Naive thymus-derived CD8-positive, alpha-beta T cell (primary cell): ENCODE results near the gene CNST. TPM values are rescaled to one million over a fixed set of nuclear protein-coding genes. Genes with fewer than 3 reads are reported as not detected.
"Not testable (repeated sequence)": the region's sequence is repeated elsewhere in the genome, so short reads cannot be mapped to it uniquely, and the experiment has no call there.

Experiments used
- ATAC-seq, 2 donors: fragments of 150-1000 bp; cut with Tn5 transposase in 1 of 2; sonication (Bioruptor Pico), chemical (Tn5 transposase) in 1 of 2; 1 replicate in 1 of 2; 2 replicates in 1 of 2; pipeline ENCODE4 v1.10.0; 2021; ENCODE audit warnings: mild to moderate bottlenecking in 2 of 2, moderate library complexity in 2 of 2
- POLR2A ChIA-PET: fragments of 350-600 bp; sonication (Branson Sonifier 250); formaldehyde crosslinking; loops from one replicate; lab custom pipeline; 2021; ENCODE audit warnings: antibody characterized with exemption; lab: Charles Lee
- DNase-seq, 10 donors: peaks; one replicate each; pipeline versions ENCODE4 v3.0.0 to v3.0.0-alpha.2; 2020 to 2022
- H3K27ac Mint-ChIP-seq, 10 donors: one replicate each; pipeline ENCODE4 v1.8.0; 2020 to 2022; ENCODE audit warnings: mild to moderate bottlenecking in 10 of 10, mixed read lengths in 10 of 10, moderate library complexity in 4 of 10, inconsistent platforms in 1 of 10
- H3K27me3 Mint-ChIP-seq, 5 donors: one replicate each; pipeline ENCODE4 v1.8.0; 2021 to 2022; ENCODE audit warnings: mixed read lengths in 5 of 5
- H3K36me3 Mint-ChIP-seq, 3 donors: one replicate each; pipeline ENCODE4 v1.8.0; 2020 to 2022; ENCODE audit warnings: mixed read lengths in 3 of 3, mild to moderate bottlenecking in 2 of 3, inconsistent platforms in 1 of 3
- H3K4me1 Mint-ChIP-seq, 4 donors: one replicate each; pipeline ENCODE4 v1.8.0; 2021 to 2022; ENCODE audit warnings: mixed read lengths in 4 of 4
- H3K4me3 Mint-ChIP-seq, 10 donors: one replicate each; pipeline ENCODE4 v1.8.0; 2020 to 2022; ENCODE audit warnings: mild to moderate bottlenecking in 10 of 10, mixed read lengths in 10 of 10, moderate library complexity in 6 of 10, inconsistent platforms in 1 of 10
- H3K9me3 Mint-ChIP-seq, 9 donors: one replicate each; pipeline ENCODE4 v1.8.0; 2020 to 2022; ENCODE audit warnings: mixed read lengths in 9 of 9, mild to moderate bottlenecking in 3 of 9, inconsistent platforms in 1 of 9, moderate library complexity in 1 of 9
- polyA plus RNA-seq, 3 donors: library from polyadenylated mRNA; unstranded; fragments of 300-500 nt; fragmentation: Illumina TruSeq; gene quantifications; one replicate each; pipeline ENCODE4 v1.2.3, GENCODE V29; 2021
- total RNA-seq, 8 experiments: library from RNA in 2 of 8; stranded (reverse) in 2 of 8; gene quantifications; one replicate each; pipeline ENCODE4 v1.2.3 and lab custom pipeline; 2021 to 2026

The CNST gene
- total and polyA plus RNA-seq, 5 experiments from 2014 or later = 32.0 to 88.6 (median 48.3) TPM

- Mint-ChIP-seq H3K4me1 (peaks cover 3 to 9% (median 5%) of the 10 kb centered on the region in 4 donors), H3K27ac (no peak overlapping the region), H3K27me3 (peaks cover 1 to 14% (median 6%) of the 10 kb centered on the region in 5 donors), H3K36me3 (peaks cover 0 to 7% (median 0%) of the 10 kb centered on the region in 3 donors), H3K4me3 (no peak overlapping the region), H3K9me3 (peaks cover 0 to 9% (median 0%) of the 10 kb centered on the region in 9 donors)
- POLR2A ChIA-PET = no interaction called here
- ATAC-seq (no peak), DNase-seq (no peak)
Observed at GRCh38 chr1:246709196-246709595, 142.9 kb downstream of the CNST start.

- POLR2A ChIA-PET = no interaction called here
- no peak overlapping the region for H3K27ac Mint-ChIP-seq
- H3K36me3 Mint-ChIP-seq = peaks cover 0 to 7% (median 0%) of the 10 kb centered on the region in 3 donors
Observed at GRCh38 chr1:246709835-246710234, 143.6 kb downstream of the CNST start.

GRCh38 chr1:246711548-246712003 is 145.3 kb downstream of the CNST start:
- peaks cover 4 to 14% (median 6%) of the 10 kb centered on the region in 5 donors for H3K27me3 Mint-ChIP-seq
- ATAC-seq (no peak), DNase-seq (no peak)
- no peak overlapping the region for H3K27ac Mint-ChIP-seq
- POLR2A ChIA-PET = no interaction called here
- H3K4me1 Mint-ChIP-seq = peaks cover 3 to 9% (median 5%) of the 10 kb centered on the region in 4 donors
- H3K36me3 Mint-ChIP-seq = peaks cover 0 to 7% (median 0%) of the 10 kb centered on the region in 3 donors
- peaks cover 0 to 9% (median 0%) of the 10 kb centered on the region in 9 donors for H3K9me3 Mint-ChIP-seq
- no peak overlapping the region for H3K4me3 Mint-ChIP-seq

More at GRCh38 chr1:246709835-246710234, 143.6 kb downstream of the CNST start:
- Mint-ChIP-seq H3K4me1 (peaks cover 3 to 9% (median 5%) of the 10 kb centered on the region in 4 donors), H3K27me3 (peaks cover 4 to 14% (median 6%) of the 10 kb centered on the region in 5 donors), H3K9me3 (peaks cover 0 to 9% (median 0%) of the 10 kb centered on the region in 9 donors), H3K4me3 (no peak overlapping the region)
- DNase-seq = no peak
- no peak for ATAC-seq

GRCh38 chr1:246712428-246712827 is 146.2 kb downstream of the CNST start:
- DNase-seq, H3K27ac Mint-ChIP-seq, H3K9me3 Mint-ChIP-seq, H3K36me3 Mint-ChIP-seq, ATAC-seq, H3K4me1 Mint-ChIP-seq, H3K4me3 Mint-ChIP-seq, POLR2A ChIA-PET: not testable (repeated sequence)
- peaks cover 5 to 14% (median 7%) of the 10 kb centered on the region in 5 donors for H3K27me3 Mint-ChIP-seq

Other genes with a start within 250 kb of the CNST start
- gene SMYD3, start 59.2 kb upstream of the CNST start, total RNA-seq = 10 to 100 TPM; 19.1 to 19.5 TPM
- gene SMYD3, start 59.2 kb upstream of the CNST start, polyA plus RNA-seq = 10 to 100 TPM; 36.5 to 42.1 (median 36.7) TPM
- 10 to 100 TPM; 12.0 to 12.2 TPM for gene TFB2M, start 195 bp upstream of the CNST start, total RNA-seq
- 10 to 100 TPM; 17.8 to 20.8 (median 19.3) TPM for gene TFB2M, start 195 bp upstream of the CNST start, polyA plus RNA-seq
- 10 to 100 TPM; 11.3 to 11.7 TPM for gene SCCPDH, start 158.0 kb downstream of the CNST start, total RNA-seq
- gene SCCPDH, start 158.0 kb downstream of the CNST start, polyA plus RNA-seq = 10 to 100 TPM; 31.3 to 36.8 (median 36.4) TPM